DMS 273 (cell line): ENCODE data around the gene PLCL2.
"Not testable (repeated sequence)": the region's sequence is repeated elsewhere in the genome, so short reads cannot be mapped to it uniquely, and the experiment has no call there.

Source experiments
- DNase-seq: peaks from one replicate; lab custom pipeline; 2025; ENCODE audit not compliant: unreplicated experiment; lab: John Stamatoyannopoulos, UW

Gene PLCL2

GRCh38 chr3:17065881-17066280 is 181.1 kb downstream of the PLCL2 start:
- no peak for DNase-seq

GRCh38 chr3:17069754-17070153 is 185.0 kb downstream of the PLCL2 start:
- no peak for DNase-seq

DNA sequence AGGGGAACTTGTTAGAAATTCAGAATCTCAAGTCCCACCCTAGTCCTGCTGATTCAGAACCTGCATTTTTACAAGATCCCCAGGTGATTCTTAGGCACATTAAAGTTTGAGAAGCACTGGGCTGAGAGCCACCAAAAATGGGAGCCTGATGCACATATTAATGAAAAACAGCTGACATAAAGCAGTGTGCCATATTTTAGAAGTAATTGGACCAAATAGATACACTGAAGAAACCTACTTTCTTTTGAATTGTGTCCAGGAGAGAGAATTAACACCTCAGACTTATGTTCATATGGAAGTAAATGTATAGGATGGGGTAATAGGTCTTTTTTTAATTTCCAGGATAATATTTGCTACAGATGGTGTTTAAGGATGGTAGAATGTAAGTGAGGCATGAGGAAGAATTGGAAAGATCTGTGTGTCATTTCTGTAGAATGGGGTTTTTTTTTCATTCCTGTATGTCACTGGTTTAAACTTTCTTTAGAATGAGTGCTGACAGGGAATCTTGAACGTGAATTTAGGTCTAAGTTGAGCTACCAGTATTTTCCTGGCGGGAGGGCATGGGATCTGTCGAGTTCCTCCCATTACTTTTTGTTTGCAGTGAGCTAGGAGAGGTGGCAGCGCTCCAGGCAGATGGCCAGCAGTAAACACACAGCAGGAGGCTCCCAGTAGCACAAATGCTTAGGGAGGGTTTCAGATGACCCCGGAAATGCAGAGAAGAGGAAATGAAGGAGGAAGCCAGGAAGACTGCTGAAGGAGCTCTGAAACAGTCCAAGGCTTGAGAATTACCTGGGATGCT is 185.6 kb downstream of the PLCL2 start:
- peak; percentile 91 for DNase-seq

DNA sequence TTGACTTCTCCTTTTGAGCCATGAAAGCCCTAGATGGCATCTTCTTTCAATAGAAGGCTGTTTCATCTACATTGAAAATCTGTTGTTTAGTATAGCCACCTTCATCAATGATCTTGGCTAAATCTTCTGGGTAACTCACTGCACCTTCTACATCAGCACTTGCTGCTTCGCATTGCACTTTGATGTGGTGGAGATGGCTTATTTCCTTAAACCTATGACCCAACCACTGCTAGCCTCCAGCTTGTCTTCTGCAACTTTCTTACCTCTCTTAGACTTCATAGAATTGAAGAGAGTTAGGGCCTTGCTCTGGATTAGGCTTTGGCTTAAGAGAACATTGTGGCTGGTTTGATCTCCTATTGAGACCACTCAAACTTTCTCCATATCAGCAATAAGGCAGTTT is 189.8 kb downstream of the PLCL2 start:
- no peak for DNase-seq

GRCh38 chr3:17075358-17075757 is 190.6 kb downstream of the PLCL2 start:
- DNase-seq, result no peak

DNA sequence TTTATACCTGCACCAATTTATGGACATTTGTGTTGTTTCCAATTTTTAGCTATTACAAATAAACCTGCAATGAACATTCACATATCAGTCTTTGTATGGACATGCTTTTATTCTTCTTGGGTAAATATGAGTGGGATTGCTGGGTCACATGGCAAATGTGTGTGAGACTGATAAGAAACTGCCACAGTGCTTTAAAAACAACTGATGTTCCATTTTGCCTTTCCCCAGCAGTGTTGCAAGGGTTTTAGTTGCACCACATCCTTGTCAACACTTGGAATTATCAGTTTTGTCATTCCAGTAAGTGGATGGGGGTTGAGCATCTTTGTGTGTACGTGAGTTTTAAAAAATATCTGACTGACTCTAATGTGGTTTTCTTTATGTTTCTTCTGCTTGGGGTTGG is 191.2 kb downstream of the PLCL2 start:
- DNase-seq, result no peak

DNA sequence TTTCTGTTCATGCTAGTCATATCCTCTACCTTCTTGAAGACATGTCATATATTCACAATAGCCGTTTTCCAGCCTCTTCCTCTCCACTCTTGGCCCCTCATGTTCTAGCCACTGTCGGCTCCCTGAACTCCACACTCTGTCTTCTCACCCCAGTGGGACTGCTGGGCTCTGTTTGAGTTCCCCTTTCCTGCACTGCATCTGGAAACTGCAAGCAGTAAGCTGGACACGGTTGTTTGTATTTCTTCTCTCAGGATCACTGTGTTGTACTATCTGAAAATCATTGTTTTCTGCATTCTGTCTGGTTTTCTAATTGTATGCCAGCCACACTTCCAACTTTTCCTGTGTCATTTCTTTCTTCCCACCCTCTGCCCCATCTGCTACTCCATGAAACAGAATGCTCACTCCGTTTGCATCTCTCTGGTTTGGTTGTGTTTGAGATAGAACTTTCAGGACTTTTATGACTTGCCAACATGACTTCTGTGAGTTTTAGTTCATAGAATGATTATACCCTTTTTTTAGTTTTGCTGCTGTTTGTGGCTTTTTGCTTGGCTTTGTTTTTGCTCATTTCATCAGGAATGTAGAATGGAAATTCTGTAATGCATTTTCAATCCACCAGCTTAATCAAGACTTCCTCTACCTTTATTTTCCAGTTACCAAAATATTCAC is 192.3 kb downstream of the PLCL2 start:
- DNase-seq, result no peak

DNA sequence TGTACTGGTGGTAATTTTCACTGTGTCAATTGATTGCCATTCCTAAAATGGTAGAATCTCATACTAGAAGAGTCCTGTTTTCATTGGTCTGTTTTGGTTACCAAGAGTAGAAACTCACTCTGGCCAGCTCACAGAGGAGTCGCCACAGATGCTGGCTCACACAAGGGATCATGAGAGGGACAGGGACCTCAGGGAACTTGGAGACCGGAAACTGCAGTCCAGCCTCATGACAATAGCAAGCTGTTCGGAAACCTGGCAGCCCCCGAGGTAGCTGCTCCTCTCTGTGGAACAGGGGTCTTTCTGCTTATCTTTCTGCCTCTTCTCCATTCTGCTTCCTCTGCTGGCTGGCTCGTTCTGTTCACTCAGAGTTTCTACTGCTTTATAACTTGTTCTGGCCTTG is 192.9 kb downstream of the PLCL2 start:
- DNase-seq, result no peak

- no peak for DNase-seq
Observed at GRCh38 chr3:17078926-17079465, 194.2 kb downstream of the PLCL2 start.

GRCh38 chr3:17079933-17080332 is 195.2 kb downstream of the PLCL2 start:
- no peak for DNase-seq

GRCh38 chr3:17081520-17081919 is 196.8 kb downstream of the PLCL2 start:
- DNase-seq, result no peak

GRCh38 chr3:17087509-17087908 is 202.8 kb downstream of the PLCL2 start:
- DNase-seq, result no peak

DNA sequence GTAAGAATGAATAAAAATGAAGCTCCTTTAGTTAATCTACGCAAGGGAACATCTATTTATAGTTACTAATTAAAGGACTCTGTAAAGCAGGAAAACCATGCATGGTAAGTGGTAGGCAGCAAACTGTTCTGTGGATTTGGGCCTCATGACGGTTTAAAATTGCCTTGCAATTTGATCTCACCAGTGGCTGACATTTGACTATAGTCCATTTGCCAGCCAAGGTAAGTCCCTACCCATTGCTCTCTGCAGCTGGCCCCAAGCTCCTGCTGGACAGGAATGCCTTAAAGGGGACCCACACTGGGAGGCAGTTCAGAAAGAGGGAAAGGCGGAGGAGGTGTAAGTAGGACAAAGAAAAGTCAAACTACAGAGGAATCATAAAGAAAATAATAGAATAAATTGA is 203.3 kb downstream of the PLCL2 start:
- no peak for DNase-seq

DNA sequence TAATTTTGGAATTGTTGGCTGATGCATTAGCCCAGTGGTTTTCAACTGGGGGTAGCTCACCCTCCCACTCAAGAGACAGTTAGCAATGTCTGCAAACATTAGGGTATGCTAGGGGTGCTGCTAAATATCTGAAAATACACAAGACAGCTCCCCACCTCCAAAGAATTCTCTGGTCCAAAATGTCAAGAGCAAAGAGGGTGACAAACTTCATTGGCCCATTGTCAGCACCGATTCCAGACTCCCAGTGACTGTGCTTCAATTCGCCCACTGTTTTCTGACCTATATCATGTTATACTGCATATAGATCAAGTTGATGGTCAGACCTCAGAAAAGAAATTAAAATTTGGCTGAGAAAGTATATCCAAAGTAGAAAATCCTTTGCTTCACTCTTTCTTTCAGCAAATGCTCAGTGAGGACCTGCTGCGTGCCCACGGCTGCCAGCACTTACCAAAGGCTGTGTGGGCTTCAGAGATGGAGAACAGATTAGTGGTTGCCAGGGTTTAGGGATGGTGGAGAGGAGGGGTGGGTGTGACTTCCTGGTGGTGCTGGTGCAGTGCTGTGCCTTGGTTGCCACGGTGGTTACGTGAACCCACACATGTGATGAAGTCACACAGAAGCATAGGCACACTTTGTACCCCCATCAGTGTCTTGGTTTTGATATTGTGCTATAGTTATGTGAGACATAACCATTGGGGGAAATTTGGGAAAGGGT is 204.0 kb downstream of the PLCL2 start:
- no peak for DNase-seq

DNA sequence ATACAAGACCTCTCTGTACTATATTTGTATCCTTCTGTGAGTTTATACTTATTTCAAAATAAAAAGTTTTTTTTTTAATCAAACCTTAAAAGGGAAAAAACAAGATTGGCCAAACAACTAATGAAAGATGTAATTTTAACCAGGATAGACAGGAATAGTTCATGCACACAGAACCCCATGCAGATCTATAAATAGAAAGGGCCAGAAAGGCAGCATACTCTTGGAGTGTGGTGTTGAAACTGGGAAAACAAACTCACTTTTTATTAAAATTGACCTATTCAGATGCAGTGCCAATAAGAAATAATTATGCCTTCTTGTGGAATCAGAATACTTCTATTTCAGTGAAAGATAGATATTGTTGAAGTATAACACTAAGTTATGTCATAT is 204.6 kb downstream of the PLCL2 start:
- DNase-seq, result no peak

DNA sequence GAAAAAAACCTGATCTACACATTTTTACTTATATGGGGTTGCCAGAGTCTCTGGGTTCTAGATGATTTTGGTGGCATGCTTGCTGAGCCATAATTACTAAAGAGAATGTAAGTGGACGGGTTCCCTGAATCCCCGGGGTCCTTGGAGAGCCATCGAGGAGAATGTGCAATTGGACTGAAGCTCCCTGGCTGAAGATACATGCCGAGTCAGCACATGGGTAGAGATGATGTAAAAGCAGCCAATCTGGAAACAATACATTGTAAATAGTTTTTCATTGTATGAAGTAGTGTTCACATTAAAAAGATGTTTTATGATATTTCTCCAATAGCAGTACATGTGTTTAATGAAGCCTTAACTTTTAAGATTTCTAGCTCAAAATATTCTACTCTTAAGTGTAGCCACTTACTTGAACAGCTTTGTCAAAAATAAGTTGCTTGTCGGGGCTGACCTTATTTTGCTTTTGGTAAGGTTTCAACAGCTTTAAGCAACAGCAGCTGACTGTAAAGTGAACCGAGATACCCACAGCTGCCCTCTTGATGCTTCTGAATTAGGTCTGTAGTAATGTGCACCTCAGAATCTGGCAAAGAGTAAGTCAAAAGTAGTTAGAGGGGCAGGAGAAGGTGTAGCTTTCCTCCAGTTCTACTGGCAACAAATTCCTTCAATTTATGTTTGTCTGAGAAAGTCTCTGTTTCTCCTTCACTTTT is 205.7 kb downstream of the PLCL2 start:
- no peak for DNase-seq

DNA sequence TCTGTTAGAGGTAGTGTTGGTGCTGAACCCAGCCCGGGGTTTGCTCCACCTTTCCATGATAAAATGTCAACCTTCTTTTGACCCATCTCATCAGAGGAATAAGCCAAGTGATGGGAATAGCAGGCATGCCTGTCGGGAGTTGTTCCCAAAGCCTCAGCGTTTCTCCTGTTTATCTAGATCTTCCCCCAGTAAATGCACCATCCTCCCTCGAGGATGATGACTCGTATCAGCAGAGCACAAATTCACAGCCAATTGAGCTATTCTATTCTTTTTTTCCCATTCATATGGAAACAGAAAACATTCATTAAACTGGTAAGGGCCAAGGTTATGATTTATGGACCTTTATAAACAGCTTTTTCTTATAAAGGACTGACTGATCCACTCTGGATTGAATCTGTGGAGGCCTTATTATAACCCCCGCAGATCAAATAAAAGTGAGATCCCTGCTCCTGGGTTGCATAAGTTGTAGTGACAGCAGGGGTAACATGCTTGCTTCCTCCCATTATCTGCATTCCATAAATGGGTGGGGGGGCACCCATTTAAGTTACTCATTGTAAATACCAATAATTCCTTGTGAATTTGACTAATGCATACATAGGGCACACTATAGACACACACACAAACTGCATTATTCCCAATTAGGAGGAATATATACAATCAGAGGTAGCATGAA is 207.3 kb downstream of the PLCL2 start:
- no peak for DNase-seq

DNA sequence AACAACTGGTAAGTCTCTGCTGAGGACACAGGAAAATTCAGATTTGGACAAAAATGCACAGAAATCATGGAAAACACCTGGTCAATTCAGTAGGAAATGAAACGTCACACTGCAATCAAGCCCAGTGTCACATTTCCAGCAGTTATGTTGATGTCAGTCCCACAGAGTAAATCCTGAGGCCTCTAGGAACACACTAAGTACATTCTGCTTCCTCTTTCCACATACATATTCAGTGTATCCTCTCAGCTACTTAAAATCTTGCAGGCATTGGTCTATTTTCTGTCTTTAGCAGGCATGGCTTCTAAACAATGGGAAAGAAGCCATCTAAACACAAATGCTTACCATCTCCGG is 207.8 kb downstream of the PLCL2 start:
- no peak for DNase-seq

DNA sequence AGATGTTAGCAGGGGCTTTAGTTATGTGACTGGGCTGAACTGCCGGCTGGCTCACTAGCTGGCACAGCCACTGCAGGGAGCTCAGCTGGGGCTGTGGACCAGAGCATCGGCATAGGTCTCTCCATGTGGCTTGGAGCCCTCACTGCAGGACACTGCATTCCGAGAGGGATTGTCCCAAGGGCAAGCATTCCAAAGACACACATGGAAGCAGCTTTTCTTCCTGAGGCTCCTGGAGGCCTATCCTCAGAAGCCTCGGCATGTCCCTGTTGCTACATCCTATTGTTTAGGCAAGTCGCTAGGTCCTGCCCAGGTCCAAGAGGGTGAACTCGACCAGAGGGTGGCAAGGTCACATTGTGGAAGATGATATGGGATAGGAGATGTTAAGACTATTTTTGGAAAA is 209.8 kb downstream of the PLCL2 start:
- DNase-seq, result no peak

- no peak for DNase-seq
Observed at GRCh38 chr3:17103579-17103978, 218.8 kb downstream of the PLCL2 start.

DNA sequence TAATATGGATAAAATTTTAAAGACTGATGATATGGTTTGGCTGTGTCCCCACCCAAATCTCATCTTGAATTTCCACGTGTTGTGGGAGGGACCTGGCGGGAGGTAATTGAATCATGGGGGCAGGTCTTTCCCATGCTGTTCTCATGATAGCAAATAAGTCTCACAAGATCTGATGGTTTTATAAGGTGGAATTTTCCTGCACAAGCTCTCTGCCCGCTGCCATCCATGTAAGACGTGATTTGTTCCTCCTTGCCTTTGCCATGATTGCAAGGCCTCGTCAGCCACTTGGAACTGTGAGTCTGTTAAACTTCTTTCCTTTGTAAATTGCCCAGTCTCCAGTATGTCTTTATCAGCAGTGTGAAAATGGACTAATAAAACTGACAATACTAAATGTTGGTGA is 222.0 kb downstream of the PLCL2 start:
- not testable (repeated sequence) for DNase-seq
